ENCODE measurements around the gene ALPK3. TPM values are rescaled to one million over a fixed set of nuclear protein-coding genes. Genes with fewer than 3 reads are reported as not detected.

Gene ALPK3
- total and polyA plus RNA-seq, 2 experiments from 2014 or later, result 3.7 to 29.7 TPM

DNA sequence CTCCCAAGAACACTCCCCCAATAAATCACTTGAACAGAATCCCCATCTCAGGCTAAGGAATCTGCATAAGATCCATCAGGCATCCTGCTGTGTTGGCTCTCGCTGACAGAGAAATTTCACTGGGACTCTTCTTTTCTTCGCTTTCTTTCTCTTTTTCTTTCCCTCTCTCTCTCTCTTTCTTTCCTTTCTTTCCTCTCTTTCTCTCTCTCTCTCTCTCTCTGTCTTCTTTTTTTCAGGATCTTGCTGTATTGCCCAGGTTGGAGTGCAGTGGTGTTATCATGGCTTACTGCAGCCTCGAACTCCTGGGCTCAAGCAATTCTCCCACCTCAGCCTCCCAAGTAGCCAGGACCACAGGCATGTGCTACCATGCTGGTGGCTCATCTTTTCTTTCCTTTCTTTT is 62.9 kb downstream of the ALPK3 start (continued):
- TF ChIP-seq, protein P1, sequence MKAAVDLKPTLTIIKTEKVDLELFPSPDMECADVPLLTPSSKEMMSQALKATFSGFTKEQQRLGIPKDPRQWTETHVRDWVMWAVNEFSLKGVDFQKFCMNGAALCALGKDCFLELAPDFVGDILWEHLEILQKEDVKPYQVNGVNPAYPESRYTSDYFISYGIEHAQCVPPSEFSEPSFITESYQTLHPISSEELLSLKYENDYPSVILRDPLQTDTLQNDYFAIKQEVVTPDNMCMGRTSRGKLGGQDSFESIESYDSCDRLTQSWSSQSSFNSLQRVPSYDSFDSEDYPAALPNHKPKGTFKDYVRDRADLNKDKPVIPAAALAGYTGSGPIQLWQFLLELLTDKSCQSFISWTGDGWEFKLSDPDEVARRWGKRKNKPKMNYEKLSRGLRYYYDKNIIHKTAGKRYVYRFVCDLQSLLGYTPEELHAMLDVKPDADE (IDR thresholded peaks at IDR 0.05), result no peak
- TF ChIP-seq, protein P2, sequence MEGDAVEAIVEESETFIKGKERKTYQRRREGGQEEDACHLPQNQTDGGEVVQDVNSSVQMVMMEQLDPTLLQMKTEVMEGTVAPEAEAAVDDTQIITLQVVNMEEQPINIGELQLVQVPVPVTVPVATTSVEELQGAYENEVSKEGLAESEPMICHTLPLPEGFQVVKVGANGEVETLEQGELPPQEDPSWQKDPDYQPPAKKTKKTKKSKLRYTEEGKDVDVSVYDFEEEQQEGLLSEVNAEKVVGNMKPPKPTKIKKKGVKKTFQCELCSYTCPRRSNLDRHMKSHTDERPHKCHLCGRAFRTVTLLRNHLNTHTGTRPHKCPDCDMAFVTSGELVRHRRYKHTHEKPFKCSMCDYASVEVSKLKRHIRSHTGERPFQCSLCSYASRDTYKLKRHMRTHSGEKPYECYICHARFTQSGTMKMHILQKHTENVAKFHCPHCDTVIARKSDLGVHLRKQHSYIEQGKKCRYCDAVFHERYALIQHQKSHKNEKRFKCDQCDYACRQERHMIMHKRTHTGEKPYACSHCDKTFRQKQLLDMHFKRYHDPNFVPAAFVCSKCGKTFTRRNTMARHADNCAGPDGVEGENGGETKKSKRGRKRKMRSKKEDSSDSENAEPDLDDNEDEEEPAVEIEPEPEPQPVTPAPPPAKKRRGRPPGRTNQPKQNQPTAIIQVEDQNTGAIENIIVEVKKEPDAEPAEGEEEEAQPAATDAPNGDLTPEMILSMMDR (conservative IDR thresholded peaks at IDR 0.05; ENCODE audit: low read depth in 2 of 2), result no peak
- TF ChIP-seq, protein P3, sequence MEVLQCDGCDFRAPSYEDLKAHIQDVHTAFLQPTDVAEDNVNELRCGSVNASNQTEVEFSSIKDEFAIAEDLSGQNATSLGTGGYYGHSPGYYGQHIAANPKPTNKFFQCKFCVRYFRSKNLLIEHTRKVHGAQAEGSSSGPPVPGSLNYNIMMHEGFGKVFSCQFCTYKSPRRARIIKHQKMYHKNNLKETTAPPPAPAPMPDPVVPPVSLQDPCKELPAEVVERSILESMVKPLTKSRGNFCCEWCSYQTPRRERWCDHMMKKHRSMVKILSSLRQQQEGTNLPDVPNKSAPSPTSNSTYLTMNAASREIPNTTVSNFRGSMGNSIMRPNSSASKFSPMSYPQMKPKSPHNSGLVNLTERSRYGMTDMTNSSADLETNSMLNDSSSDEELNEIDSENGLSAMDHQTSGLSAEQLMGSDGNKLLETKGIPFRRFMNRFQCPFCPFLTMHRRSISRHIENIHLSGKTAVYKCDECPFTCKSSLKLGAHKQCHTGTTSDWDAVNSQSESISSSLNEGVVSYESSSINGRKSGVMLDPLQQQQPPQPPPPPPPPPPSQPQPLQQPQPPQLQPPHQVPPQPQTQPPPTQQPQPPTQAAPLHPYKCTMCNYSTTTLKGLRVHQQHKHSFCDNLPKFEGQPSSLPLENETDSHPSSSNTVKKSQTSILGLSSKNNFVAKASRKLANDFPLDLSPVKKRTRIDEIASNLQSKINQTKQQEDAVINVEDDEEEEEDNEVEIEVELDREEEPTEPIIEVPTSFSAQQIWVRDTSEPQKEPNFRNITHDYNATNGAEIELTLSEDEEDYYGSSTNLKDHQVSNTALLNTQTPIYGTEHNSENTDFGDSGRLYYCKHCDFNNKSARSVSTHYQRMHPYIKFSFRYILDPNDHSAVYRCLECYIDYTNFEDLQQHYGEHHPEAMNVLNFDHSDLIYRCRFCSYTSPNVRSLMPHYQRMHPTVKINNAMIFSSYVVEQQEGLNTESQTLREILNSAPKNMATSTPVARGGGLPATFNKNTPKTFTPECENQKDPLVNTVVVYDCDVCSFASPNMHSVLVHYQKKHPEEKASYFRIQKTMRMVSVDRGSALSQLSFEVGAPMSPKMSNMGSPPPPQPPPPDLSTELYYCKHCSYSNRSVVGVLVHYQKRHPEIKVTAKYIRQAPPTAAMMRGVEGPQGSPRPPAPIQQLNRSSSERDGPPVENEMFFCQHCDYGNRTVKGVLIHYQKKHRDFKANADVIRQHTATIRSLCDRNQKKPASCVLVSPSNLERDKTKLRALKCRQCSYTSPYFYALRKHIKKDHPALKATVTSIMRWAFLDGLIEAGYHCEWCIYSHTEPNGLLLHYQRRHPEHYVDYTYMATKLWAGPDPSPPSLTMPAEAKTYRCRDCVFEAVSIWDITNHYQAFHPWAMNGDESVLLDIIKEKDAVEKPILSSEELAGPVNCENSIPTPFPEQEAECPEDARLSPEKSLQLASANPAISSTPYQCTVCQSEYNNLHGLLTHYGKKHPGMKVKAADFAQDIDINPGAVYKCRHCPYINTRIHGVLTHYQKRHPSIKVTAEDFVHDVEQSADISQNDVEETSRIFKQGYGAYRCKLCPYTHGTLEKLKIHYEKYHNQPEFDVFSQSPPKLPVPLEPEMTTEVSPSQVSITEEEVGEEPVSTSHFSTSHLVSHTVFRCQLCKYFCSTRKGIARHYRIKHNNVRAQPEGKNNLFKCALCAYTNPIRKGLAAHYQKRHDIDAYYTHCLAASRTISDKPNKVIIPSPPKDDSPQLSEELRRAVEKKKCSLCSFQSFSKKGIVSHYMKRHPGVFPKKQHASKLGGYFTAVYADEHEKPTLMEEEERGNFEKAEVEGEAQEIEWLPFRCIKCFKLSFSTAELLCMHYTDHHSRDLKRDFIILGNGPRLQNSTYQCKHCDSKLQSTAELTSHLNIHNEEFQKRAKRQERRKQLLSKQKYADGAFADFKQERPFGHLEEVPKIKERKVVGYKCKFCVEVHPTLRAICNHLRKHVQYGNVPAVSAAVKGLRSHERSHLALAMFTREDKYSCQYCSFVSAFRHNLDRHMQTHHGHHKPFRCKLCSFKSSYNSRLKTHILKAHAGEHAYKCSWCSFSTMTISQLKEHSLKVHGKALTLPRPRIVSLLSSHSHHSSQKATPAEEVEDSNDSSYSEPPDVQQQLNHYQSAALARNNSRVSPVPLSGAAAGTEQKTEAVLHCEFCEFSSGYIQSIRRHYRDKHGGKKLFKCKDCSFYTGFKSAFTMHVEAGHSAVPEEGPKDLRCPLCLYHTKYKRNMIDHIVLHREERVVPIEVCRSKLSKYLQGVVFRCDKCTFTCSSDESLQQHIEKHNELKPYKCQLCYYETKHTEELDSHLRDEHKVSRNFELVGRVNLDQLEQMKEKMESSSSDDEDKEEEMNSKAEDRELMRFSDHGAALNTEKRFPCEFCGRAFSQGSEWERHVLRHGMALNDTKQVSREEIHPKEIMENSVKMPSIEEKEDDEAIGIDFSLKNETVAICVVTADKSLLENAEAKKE (CRISPR knock-in tag; IDR thresholded peaks at IDR 0.05), result no peak
- TF ChIP-seq STAT1 (IDR thresholded peaks at IDR 0.05; ENCODE audit: unreplicated experiment), result no peak

DNA sequence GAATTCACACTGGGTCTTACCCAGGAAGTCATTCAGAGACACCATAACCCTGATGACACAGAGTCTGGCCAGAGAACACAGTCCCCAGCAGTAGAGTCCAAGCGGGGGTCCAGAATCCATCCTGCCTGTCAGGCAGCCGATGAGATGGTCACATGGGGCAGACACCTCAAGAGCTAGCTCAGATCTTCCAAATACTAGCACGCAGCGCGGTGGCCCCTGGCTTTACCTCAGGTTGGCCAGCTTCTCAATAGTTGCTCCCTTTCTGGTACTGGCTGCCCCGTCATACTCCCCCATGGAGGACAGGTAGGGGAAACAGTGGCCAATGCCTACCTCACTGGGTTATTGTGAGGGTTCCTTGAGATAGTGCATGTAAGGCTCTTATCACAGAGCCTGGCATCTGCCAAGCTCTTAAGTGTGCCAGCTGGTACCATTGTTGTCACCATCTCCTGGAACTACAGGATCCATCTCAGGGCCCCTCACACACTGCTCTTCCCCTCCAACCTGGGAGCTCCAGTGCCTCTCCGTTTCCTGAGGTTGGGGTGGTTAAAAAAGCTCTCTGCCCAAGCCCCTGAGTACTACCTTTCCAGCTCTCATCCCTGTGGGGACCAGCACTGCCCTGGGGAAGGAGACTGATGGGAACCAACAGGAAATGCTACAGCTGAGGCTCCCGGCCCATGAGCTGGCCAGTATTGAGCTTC is 63.8 kb downstream of the ALPK3 start:
- ATAC-seq, result no peak
- TF ChIP-seq, protein P1 (IDR thresholded peaks at IDR 0.05), result no peak

More for the DNA sequence above, 63.8 kb downstream of the ALPK3 start:
- no peaks in the 10 kb centered on the region for H4K20me1 ChIP-seq (replicated peaks; ENCODE audit: insufficient read depth)
- H3K27ac ChIP-seq (ENCODE audit: low read depth), result no peak overlapping the region
- no peaks in the 10 kb centered on the region for H3K9me3 Mint-ChIP-seq
- no peaks in the 10 kb centered on the region for H3K79me2 ChIP-seq (replicated peaks; ENCODE audit: insufficient read depth)
- no peaks in the 10 kb centered on the region; the same call in 1 of the 2 replicates for H3K4me1 ChIP-seq (ENCODE audit: insufficient read depth)
- no peak overlapping the region for H3K4me3 Mint-ChIP-seq
- no peaks in the 10 kb centered on the region for H3K36me3 Mint-ChIP-seq (ENCODE audit: low read depth)
- H3K27ac Mint-ChIP-seq, result no peak overlapping the region
- H3F3A ChIP-seq (replicated peaks; ENCODE audit: low read depth), result no peaks in the 10 kb centered on the region
- no peaks in the 10 kb centered on the region for H3K27me3 ChIP-seq (ENCODE audit: insufficient read depth)
- H3K27me3 Mint-ChIP-seq (ENCODE audit: insufficient read depth, low read depth, poor library complexity), result peaks cover 6% of the 10 kb centered on the region
- no peaks in the 10 kb centered on the region for H3K9me2 ChIP-seq (ENCODE audit: insufficient read depth)
- peaks cover 10% of the 10 kb centered on the region for H3K4me1 Mint-ChIP-seq
- no peak overlapping the region for H3K4me2 ChIP-seq
- H3K36me3 ChIP-seq (ENCODE audit: insufficient read depth), result no peaks in the 10 kb centered on the region
- DNase-seq (ENCODE audit: low spot score), result no peak
- H2AFZ ChIP-seq, result no peak overlapping the region
- H3K4me3 ChIP-seq, result no peak overlapping the region

Data from GM23338 (cell line).